ENCODE results near the gene TNFRSF4. TPM values are rescaled to one million over a fixed set of nuclear protein-coding genes. Genes with fewer than 3 reads are reported as not detected.

TNFRSF4 gene
- total and polyA plus RNA-seq, 2 of the 13 experiments (the other 11 are each of a cell fraction or from before 2014, with no cell fraction given), result not detected

DNA sequence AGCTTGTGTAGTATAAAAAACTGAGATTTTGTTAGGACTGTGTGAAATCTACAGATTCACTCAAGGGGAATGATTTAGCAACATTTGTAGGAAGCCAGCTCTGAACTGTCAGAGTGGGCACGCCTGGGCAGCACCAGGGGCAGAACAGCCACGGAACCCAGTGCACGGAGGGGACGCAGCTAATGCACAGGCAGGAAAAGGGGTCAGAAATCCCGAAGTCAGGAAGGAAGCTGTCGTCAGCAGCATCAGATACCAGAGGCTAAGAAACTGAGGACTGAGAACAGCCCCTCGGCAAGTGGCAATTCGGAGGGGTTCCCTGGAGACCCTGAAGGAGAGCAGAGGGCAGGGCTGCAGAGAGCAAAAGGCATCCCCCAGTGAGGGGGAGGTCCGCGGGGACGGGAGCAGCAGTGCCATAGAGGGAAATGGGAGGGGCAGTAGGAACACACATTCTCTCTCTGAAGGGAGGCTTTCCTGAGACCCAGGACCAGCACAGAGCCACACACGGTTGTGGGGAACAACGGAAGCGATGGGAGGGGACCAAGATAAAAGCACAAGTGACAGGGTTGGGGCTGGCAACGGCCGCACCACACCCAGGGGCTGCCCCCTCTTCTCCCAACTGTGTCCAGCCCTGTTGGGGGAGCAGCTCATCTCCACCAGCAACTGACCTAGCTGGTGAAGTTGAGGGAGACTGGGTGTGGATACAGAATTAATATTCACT is 47.0 kb upstream of the TNFRSF4 start:
- H3K79me2 ChIP-seq (ENCODE audit: insufficient read depth, low read length), result no peaks in the 10 kb centered on the region
- intact Hi-C loops (cut with micrococcal nuclease; ENCODE audit: unreplicated experiment) (no loop called here), in situ Hi-C loops (cut with HindIII; ENCODE audit: extremely low pct_ligation_motif_present, low pct_unique_long_range_greater_than_20kb) (no loop called here)

DNA sequence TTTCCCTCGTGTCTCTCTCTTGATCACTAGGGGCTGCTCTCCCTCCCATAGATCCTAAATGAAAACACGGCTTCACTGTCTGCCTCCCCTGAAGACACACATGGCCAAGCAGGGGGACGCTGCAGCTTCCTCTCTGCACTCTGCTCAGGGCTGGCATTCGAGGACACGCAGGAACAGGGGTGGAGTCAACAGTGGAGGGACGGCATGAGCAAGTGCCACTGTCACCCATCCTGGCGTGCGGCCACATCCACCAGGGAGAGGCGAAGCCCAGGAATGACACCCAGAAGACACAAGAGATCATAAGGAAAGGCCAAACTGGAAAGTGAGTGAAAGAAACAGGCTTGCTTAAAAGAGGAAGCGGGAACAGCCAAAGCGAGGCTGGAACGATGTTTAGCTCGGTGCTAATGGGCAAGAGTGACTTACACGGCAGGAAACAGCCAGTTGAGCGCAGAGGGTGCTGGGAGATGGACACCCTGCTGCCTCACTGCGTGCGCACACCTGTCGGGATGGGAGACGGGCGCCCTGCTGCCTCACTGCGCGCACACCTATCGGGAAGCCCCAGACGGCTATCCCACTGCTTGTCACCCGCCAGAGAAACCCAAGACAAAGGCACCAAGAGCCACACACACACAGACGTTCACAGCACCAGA is 46.1 kb upstream of the TNFRSF4 start:
- no peaks in the 10 kb centered on the region for H3K79me2 ChIP-seq (ENCODE audit: insufficient read depth, low read length)
- no peak overlapping the region for H3K27ac ChIP-seq (ENCODE audit: extremely low read length, insufficient read depth, low read length)
- intact Hi-C loops (cut with micrococcal nuclease; ENCODE audit: unreplicated experiment), result no loop called here
- H3K4me2 ChIP-seq (ENCODE audit: low read depth, low read length), result no peak overlapping the region
- no peaks in the 10 kb centered on the region for H4K20me1 ChIP-seq (ENCODE audit: insufficient read depth, low read length)
- H3K4me3 ChIP-seq (replicated peaks in 1 of 3; ENCODE audit: insufficient read depth in 1 of 3, low read depth in 2 of 3, low read length in 3 of 3), result no peak overlapping the region
- H3K36me3 ChIP-seq (replicated peaks in 1 of 2; ENCODE audit: control insufficient read depth in 1 of 2, insufficient read depth in 2 of 2, low read length in 2 of 2), result peaks cover 17 to 62% of the 10 kb centered on the region in 2 experiments; a peak in 4 of 5 replicates
- no peaks in the 10 kb centered on the region for H3K27me3 ChIP-seq (ENCODE audit: control insufficient read depth in 1 of 2, insufficient read depth in 2 of 2, low read length in 2 of 2)
- no peak for TF ChIP-seq KDM4B (CRISPR knock-in tag; IDR thresholded peaks at IDR 0.05)
- no peaks in the 10 kb centered on the region for H3K9me3 ChIP-seq (ENCODE audit: low read length)
- DNase-seq (ENCODE audit: low spot score), result no peak
- H3K9ac ChIP-seq (ENCODE audit: insufficient read depth, low read depth, low read length), result no peak overlapping the region
- no peaks in the 10 kb centered on the region for H3K4me1 ChIP-seq (ENCODE audit: insufficient read depth, low read length)
- FAIRE-seq, result no peak
- ChIA-PET POLR2A (interaction anchor here (0.6 to 1.1 kb wide), 2 partner anchors 13 to 41 kb away, joined by 3 to 4 read pairs; partner anchors contain the start of gene UBE2J2), CTCF (ENCODE audit: low intra/inter-chr PET ratio, low total read pairs) (no interaction called here)
- WGBS (ENCODE audit: low lambda C conversion rate), result 98% methylated on average over 24 of the region's 26 CpGs
- no peak overlapping the region for H2AFZ ChIP-seq (ENCODE audit: low read length)
- ATAC-seq, result no peak
- no TSS peak for BruUV-seq (replicated peaks)
- in situ Hi-C loops (cut with HindIII; ENCODE audit: extremely low pct_ligation_motif_present, low pct_unique_long_range_greater_than_20kb), result no loop called here

More for the DNA sequence above, 47.0 kb upstream of the TNFRSF4 start:
- Histone ChIP-seq H3K9ac (ENCODE audit: insufficient read depth, low read depth, low read length) (no peak overlapping the region), H3K9me3 (ENCODE audit: low read length) (no peaks in the 10 kb centered on the region), H3K27me3 (ENCODE audit: control insufficient read depth in 1 of 2, insufficient read depth in 2 of 2, low read length in 2 of 2) (no peaks in the 10 kb centered on the region), H3K36me3 (replicated peaks in 1 of 2; ENCODE audit: control insufficient read depth in 1 of 2, insufficient read depth in 2 of 2, low read length in 2 of 2) (peaks cover 18 to 66% of the 10 kb centered on the region in 2 experiments; a peak in 4 of 5 replicates), H3K27ac (ENCODE audit: extremely low read length, insufficient read depth, low read length) (no peak overlapping the region), H3K4me3 (replicated peaks in 1 of 3; ENCODE audit: insufficient read depth in 1 of 3, low read depth in 2 of 3, low read length in 3 of 3) (no peak overlapping the region), H3K4me2 (ENCODE audit: low read depth, low read length) (no peak overlapping the region), H2AFZ (ENCODE audit: low read length) (no peak overlapping the region), H4K20me1 (ENCODE audit: insufficient read depth, low read length) (no peaks in the 10 kb centered on the region), H3K4me1 (ENCODE audit: insufficient read depth, low read length) (no peaks in the 10 kb centered on the region)
- BruUV-seq (replicated peaks), result no TSS peak
- DNase-seq (ENCODE audit: low spot score) (no peak), FAIRE-seq (no peak), ATAC-seq (no peak)
- TF ChIP-seq POGZ (CRISPR knock-in tag; IDR thresholded peaks at IDR 0.05) (no peak), ZNF468 (CRISPR knock-in tag; IDR thresholded peaks at IDR 0.05) (no peak), ETV5 (CRISPR knock-in tag; IDR thresholded peaks at IDR 0.05; ENCODE audit: borderline replicate concordance) (no peak)
- 97% methylated on average over 16 of the region's 16 CpGs for WGBS (ENCODE audit: low lambda C conversion rate)
- ChIA-PET POLR2A (interaction anchor here (0.6 to 1.1 kb wide), 2 partner anchors 13 to 40 kb away, joined by 3 to 4 read pairs; partner anchors contain the start of gene UBE2J2), CTCF (ENCODE audit: low intra/inter-chr PET ratio, low total read pairs) (no interaction called here)
